ENCODE measurements around the gene NPM3.

Gene NPM3

GRCh38 chr10:101782811-101783735, at the start of gene NPM3:
NPM3 (minus strand) TSS chr10:101783446; CDS start chr10:101783390, 56 bp downstream.
- peak; percentile 89 for DNase-seq

GRCh38 chr10:101832325-101832771, 49.1 kb upstream of the NPM3 start:
- DNase-seq: no peak

- no peak for DNase-seq
These were observed 48.0 kb upstream of the NPM3 start for GRCh38 chr10:101831169-101831811.

GRCh38 chr10:101830322-101831168, 47.3 kb upstream of the NPM3 start:
- DNase-seq: peak; percentile 91

- peak; percentile 56 for DNase-seq
These were observed 46.5 kb upstream of the NPM3 start for GRCh38 chr10:101829561-101830315.

- DNase-seq: no peak
These were observed 45.7 kb upstream of the NPM3 start for GRCh38 chr10:101828766-101829551.

- no peak for DNase-seq
These were observed 44.8 kb upstream of the NPM3 start for GRCh38 chr10:101827919-101828600.

- no peak for DNase-seq
These were observed 43.7 kb upstream of the NPM3 start for GRCh38 chr10:101826852-101827434.

GRCh38 chr10:101824736-101825135, 41.5 kb upstream of the NPM3 start:
- DNase-seq: no peak

GRCh38 chr10:101818872-101819633, 35.8 kb upstream of the NPM3 start:
- no peak for DNase-seq

GRCh38 chr10:101818119-101818871, 35.0 kb upstream of the NPM3 start, which contains the start of gene OGA:
OGA (minus strand) TSS chr10:101818444; CDS start chr10:101818022, 422 bp downstream.
- peak; percentile 99 for DNase-seq

GRCh38 chr10:101817337-101818118, 34.3 kb upstream of the NPM3 start:
- DNase-seq: peak; percentile 36

GRCh38 chr10:101816913-101817336, 33.7 kb upstream of the NPM3 start:
- DNase-seq: no peak

- no peak for DNase-seq
These were observed 33.1 kb upstream of the NPM3 start for GRCh38 chr10:101816376-101816775.

GRCh38 chr10:101814466-101815071, 31.3 kb upstream of the NPM3 start:
- DNase-seq: no peak

- DNase-seq: no peak
These were observed 29.4 kb upstream of the NPM3 start for GRCh38 chr10:101812606-101813005.

- no peak for DNase-seq
These were observed 23.9 kb upstream of the NPM3 start for GRCh38 chr10:101807158-101807557.
